ENCODE data around the gene KIF16B.

Gene KIF16B

GRCh38 chr20:16349523-16350260 is 223.6 kb downstream of the KIF16B start:
- peak; percentile 55 for DNase-seq

- DNase-seq: no peak
Observed at GRCh38 chr20:16346956-16347355, 226.3 kb downstream of the KIF16B start.

GRCh38 chr20:16337707-16338106 is 235.5 kb downstream of the KIF16B start:
- DNase-seq: no peak

GRCh38 chr20:16327606-16328005 is 245.6 kb downstream of the KIF16B start:
- DNase-seq: no peak

GRCh38 chr20:16321291-16321690 is 252.0 kb downstream of the KIF16B start:
- DNase-seq: no peak

GRCh38 chr20:16317445-16318362 is 255.5 kb downstream of the KIF16B start:
- DNase-seq: no peak

GRCh38 chr20:16316513-16316912 is 256.7 kb downstream of the KIF16B start:
- no peak for DNase-seq

- no peak for DNase-seq
Observed at GRCh38 chr20:16314748-16315159, 258.5 kb downstream of the KIF16B start.

GRCh38 chr20:16314320-16314719 is 258.9 kb downstream of the KIF16B start:
- DNase-seq: no peak

GRCh38 chr20:16313917-16314316 is 259.3 kb downstream of the KIF16B start:
- DNase-seq: no peak

- DNase-seq: no peak
Observed at GRCh38 chr20:16312998-16313397, 260.2 kb downstream of the KIF16B start.

GRCh38 chr20:16311756-16312155 is 261.5 kb downstream of the KIF16B start:
- peak; percentile 17 for DNase-seq

GRCh38 chr20:16308754-16309153 is 264.5 kb downstream of the KIF16B start:
- peak; percentile 38 for DNase-seq

GRCh38 chr20:16302818-16303217 is 270.4 kb downstream of the KIF16B start:
- no peak for DNase-seq

GRCh38 chr20:16301986-16302385 is 271.3 kb downstream of the KIF16B start:
- DNase-seq: no peak

- no peak for DNase-seq
Observed at GRCh38 chr20:16299897-16300296, 273.4 kb downstream of the KIF16B start.

- no peak for DNase-seq
Observed at GRCh38 chr20:16296931-16297330, 276.3 kb downstream of the KIF16B start.

GRCh38 chr20:16295534-16295933 is 277.7 kb downstream of the KIF16B start:
- DNase-seq: no peak

- DNase-seq: no peak
Observed at GRCh38 chr20:16293590-16293989, 279.7 kb downstream of the KIF16B start.

- no peak for DNase-seq
Observed at GRCh38 chr20:16292226-16292880, 280.9 kb downstream of the KIF16B start.

GRCh38 chr20:16290358-16290757 is 282.9 kb downstream of the KIF16B start:
- no peak for DNase-seq

GRCh38 chr20:16287776-16288175 is 285.5 kb downstream of the KIF16B start:
- DNase-seq: no peak

- DNase-seq: no peak
Observed at GRCh38 chr20:16286601-16287000, 286.6 kb downstream of the KIF16B start.

Measured in fibroblast of skin of right biceps (primary cell).